Body of pancreas (tissue), 4 donors: ENCODE data around the gene ULK4. TPM values are rescaled to one million over a fixed set of nuclear protein-coding genes. Genes with fewer than 3 reads are reported as not detected.
"Not testable (repeated sequence)": the region's sequence is repeated elsewhere in the genome, so short reads cannot be mapped to it uniquely, and the experiment has no call there.

Experiments used
- ATAC-seq: fragments of 150-250 bp; one replicate; pipeline ENCODE4 v1.9.1; 2016
- DNase-seq, 4 donors: peaks; one replicate each; pipeline ENCODE4 v3.0.0-alpha.2; 2019
- H3K27ac ChIP-seq, 4 donors: fragments of 200-600 bp; sonication (generic); 1 replicate in 3 of 4; 2 replicates in 1 of 4; pipeline versions ENCODE4 v1.5.1 to v1.6.1; 2016 to 2019; ENCODE audit warnings: mild to moderate bottlenecking in 1 of 4, mixed read lengths in 1 of 4, moderate library complexity in 1 of 4
- H3K27me3 ChIP-seq, 2 donors: fragments of 200-600 bp; sonication (generic); one replicate each; pipeline ENCODE4 v1.6.0; 2016; ENCODE audit warnings: mild to moderate bottlenecking in 1 of 2
- H3K36me3 ChIP-seq, 2 donors: fragments of 200-600 bp; sonication (generic); replicated peaks in 1 of 2; 2 replicates each; pipeline ENCODE4 v1.5.1; 2016; ENCODE audit warnings: low read depth in 2 of 2; ENCODE audit not compliant: insufficient read depth in 1 of 2
- H3K4me1 ChIP-seq: fragments of 200-600 bp; sonication (generic); one replicate; pipeline ENCODE4 v1.6.0; 2016
- H3K4me3 ChIP-seq, 2 donors: fragments of 200-600 bp; sonication (generic); 1 replicate in 1 of 2; 2 replicates in 1 of 2; pipeline ENCODE4 v1.5.1; 2016 to 2019
- H3K9me3 ChIP-seq, 3 donors: fragments of 200-600 bp; sonication (generic); 1 replicate in 2 of 3; 2 replicates in 1 of 3; pipeline ENCODE4 v1.5.1; 2016
- POLR2A ChIP-seq, 3 donors: fragments of 450-650 bp; IDR thresholded peaks; one replicate each; pipeline ENCODE4 v1.6.1; 2016; ENCODE audit warnings: antibody characterized with exemption in 3 of 3, mild to moderate bottlenecking in 2 of 3
- WGBS, 2 donors: methylation state at CpG; one replicate each; pipeline ENCODE4 v1.1.5; 2017; 5-methylcytosine and 5-hydroxymethylcytosine counted together
- intact Hi-C: fragments of 100-400 bp; cut with DNase I; formaldehyde crosslinking; loops from one replicate; pipeline ENCODE4 v1.15.1; 2023
- total RNA-seq, 2 donors: library from RNA; depleted of rRNA; stranded (reverse); fragments of >200 nt; gene quantifications; one replicate each; pipeline ENCODE4 v1.1.0, GENCODE V29; 2016
- TF ChIP-seq, protein P1 (sequence below), 7 experiments: fragments of 450-650 bp in 4 of 7; fragments of 200-600 bp in 3 of 7; sonication (generic) in 3 of 7; IDR thresholded peaks; one replicate each; pipeline ENCODE4 v1.5.1; 2016 to 2019; ENCODE audit warnings: antibody characterized with exemption in 7 of 7

The ULK4 gene
- total RNA-seq, 2 donors from 2014 or later, result 7.3 to 12.5 TPM

DNA sequence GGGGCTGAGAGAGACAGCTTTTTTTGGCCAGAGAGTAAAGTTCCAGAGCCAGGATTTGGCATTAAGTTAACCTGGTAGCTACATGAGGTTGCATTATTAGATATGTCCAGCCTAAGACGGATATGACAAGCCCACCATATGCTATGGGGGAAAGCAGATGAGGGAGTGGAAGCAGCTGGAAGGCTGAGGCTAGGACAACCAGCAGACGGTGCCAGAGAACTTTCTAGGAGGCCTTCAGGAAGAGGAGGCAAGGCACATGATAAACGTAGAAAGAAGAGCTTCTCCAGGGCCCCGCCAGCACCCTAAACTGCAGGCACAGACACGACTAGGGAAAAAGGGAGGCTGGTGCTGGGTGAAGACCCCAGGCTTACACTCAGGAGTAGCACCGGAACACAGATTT lies 675.6 kb downstream of the ULK4 start:
- TF ChIP-seq POLR2A (IDR thresholded peaks at IDR 0.05), result no peak
- TF ChIP-seq, protein P1, sequence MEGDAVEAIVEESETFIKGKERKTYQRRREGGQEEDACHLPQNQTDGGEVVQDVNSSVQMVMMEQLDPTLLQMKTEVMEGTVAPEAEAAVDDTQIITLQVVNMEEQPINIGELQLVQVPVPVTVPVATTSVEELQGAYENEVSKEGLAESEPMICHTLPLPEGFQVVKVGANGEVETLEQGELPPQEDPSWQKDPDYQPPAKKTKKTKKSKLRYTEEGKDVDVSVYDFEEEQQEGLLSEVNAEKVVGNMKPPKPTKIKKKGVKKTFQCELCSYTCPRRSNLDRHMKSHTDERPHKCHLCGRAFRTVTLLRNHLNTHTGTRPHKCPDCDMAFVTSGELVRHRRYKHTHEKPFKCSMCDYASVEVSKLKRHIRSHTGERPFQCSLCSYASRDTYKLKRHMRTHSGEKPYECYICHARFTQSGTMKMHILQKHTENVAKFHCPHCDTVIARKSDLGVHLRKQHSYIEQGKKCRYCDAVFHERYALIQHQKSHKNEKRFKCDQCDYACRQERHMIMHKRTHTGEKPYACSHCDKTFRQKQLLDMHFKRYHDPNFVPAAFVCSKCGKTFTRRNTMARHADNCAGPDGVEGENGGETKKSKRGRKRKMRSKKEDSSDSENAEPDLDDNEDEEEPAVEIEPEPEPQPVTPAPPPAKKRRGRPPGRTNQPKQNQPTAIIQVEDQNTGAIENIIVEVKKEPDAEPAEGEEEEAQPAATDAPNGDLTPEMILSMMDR (IDR thresholded peaks at IDR 0.05), result no peak
- 83% methylated on average over 6 of the region's 6 CpGs for WGBS, 2 donors
- Histone ChIP-seq H3K4me3 (no peak overlapping the region), H3K36me3 (no peaks in the 10 kb centered on the region), H3K4me1 (no peaks in the 10 kb centered on the region), H3K9me3 (no peaks in the 10 kb centered on the region), H3K27ac (no peak overlapping the region), H3K27me3 (no peaks in the 10 kb centered on the region)
- no peak for ATAC-seq
- no peak for DNase-seq
- intact Hi-C loops, result no loop called here

DNA sequence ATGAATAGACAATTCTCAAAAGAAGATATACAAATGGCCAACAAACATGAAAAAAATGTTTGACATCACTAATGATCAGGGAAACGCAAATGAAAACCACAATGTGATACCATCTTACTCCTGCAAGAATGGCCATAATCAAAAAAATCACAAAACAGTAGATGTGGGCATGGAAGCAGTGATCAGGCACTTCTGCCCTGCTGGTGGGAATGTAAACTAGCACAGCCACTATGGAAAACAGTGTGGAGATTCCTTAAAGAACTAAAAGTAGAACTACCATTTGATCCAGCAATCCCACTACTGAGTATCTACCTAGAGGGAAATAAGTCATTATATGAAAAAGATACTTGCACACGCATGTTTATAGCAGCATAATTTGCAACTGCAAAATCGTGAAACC lies 677.0 kb downstream of the ULK4 start:
- ATAC-seq, intact Hi-C loops: not testable (repeated sequence)
- 74% methylated on average over 3 of the region's 3 CpGs for WGBS, 2 donors

DNA sequence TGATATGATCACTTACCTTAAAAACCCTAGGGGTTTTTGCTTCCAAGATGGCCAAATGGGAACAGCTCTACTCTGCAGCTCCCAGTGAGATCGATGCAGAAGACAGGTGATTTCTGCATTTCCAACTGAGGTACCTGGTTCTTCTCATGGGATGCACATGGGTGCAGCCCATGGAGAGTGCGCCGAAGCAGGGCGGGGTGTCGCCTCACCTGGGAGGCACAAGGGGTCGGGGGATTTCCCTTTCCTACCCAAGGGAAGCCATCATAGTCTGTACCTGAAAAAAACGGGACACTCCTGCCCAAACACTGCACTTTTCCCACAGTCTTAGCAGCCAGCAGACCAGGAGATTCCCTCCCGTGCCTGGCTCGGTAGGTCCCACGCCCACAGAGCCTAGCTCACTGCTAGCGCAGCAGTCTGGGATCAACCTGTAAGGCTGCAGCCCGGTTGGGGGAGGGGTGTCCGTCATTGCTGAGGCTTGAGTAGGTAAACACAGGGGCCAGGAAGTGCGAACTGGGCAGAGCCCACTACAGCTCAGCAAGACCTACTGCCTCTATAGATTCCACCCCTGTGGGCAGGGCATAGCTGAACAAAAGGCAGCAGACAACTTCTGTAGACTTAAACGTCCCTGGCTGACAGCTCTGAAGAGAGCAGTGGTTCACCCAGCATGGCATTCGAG lies 684.0 kb downstream of the ULK4 start:
- Histone ChIP-seq H3K4me1 (no peaks in the 10 kb centered on the region), H3K9me3 (no peaks in the 10 kb centered on the region), H3K27me3 (no peaks in the 10 kb centered on the region), H3K27ac (no peak overlapping the region), H3K36me3 (no peaks in the 10 kb centered on the region), H3K4me3 (no peak overlapping the region)
- ATAC-seq, result no peak
- TF ChIP-seq, protein P1 (IDR thresholded peaks at IDR 0.05), result no peak
- TF ChIP-seq POLR2A (IDR thresholded peaks at IDR 0.05), result no peak
- intact Hi-C loops, result no loop called here
- WGBS, 2 donors, result 48 to 70% methylated on average over 11 to 16 of the region's 16 CpGs
- no peak for DNase-seq

More for the DNA sequence above, 677.0 kb downstream of the ULK4 start:
- not testable (repeated sequence) for H3K9me3 ChIP-seq, H3K27me3 ChIP-seq, H3K36me3 ChIP-seq, H3K4me1 ChIP-seq, H3K4me3 ChIP-seq, DNase-seq, H3K27ac ChIP-seq

DNA sequence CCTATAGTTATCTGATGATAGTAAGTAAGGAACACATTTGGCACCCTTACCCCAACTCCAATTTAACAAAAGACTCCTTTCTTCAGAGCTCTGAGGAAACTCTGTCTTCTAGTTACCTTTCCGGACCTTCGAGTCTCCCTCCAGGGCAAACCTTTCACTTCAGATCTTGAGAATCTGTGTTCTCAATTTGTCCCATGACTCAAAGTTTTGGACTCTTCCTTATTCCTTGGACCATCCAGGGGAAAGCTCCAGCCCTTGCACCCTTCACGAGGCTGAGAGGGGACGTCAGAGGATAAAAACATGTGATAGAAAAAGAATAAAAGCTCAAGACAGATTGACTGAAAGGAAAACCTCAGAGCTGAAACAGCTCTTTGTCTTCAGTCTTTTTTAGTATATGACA lies 685.7 kb downstream of the ULK4 start:
- H3K27ac ChIP-seq, result no peak overlapping the region
- H3K4me1 ChIP-seq, result no peaks in the 10 kb centered on the region
- WGBS, 2 donors, result 72 to 77% methylated on average over 4 of the region's 4 CpGs
- no peaks in the 10 kb centered on the region for H3K9me3 ChIP-seq
- intact Hi-C loops, result no loop called here
- no peak overlapping the region for H3K4me3 ChIP-seq
- ATAC-seq (no peak), DNase-seq (no peak)
- no peaks in the 10 kb centered on the region for H3K36me3 ChIP-seq
- no peaks in the 10 kb centered on the region for H3K27me3 ChIP-seq
- TF ChIP-seq, protein P1 (IDR thresholded peaks at IDR 0.05), result no peak
- no peak for TF ChIP-seq POLR2A (IDR thresholded peaks at IDR 0.05)

DNA sequence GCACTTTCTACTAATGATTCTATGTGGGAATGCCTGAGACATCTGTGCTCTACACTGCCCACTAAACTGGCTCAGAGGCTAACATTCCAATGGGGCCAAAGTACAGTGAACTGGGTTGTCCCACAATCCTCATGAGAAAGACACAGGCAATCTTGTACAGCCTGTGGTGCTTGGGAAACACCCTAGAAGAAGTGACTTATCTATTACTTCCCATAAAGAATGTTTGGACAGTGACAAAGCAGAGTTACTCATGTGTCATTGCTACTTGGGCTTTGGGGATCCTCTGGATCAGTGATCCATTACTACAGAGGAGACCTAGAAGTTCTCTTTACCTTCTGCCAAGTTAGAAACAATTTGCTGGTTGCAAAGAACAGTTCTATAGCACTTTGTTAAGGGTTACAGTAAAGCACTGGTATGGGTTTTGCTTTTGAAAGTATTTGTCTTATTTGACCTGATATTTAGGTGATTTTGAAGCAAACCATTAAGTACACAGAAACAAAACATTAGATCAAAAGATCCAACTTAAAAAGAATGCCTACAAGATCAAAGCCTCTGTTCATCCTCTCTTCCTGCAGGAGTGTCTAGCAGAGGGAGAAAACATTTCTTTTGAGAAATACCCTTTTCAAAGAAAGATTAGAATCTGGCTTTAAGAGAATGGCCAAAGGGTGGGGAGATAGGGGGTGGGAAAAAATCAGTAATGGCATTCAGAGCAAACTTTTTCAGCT lies 686.8 kb downstream of the ULK4 start:
- no peaks in the 10 kb centered on the region for H3K4me1 ChIP-seq
- H3K27ac ChIP-seq, result no peak overlapping the region
- no peaks in the 10 kb centered on the region for H3K36me3 ChIP-seq
- ATAC-seq (no peak), DNase-seq (no peak)
- no peaks in the 10 kb centered on the region for H3K27me3 ChIP-seq
- no peaks in the 10 kb centered on the region for H3K9me3 ChIP-seq
- H3K4me3 ChIP-seq, result no peak overlapping the region
- intact Hi-C loops, result no loop called here
- TF ChIP-seq POLR2A (IDR thresholded peaks at IDR 0.05), result no peak
- TF ChIP-seq, protein P1 (IDR thresholded peaks at IDR 0.05), result no peak
